GM12874 (cell line): ENCODE measurements around the gene MDGA2.

Experiments used
- TF ChIP-seq, protein P1 (sequence below): IDR thresholded peaks from 2 replicates; pipeline ENCODE4 v1.5.1; 2011; ENCODE audit warnings: low read depth, mild to moderate bottlenecking, control low read depth, low read length, moderate library complexity; ENCODE audit not compliant: insufficient read depth

MDGA2 gene

DNA sequence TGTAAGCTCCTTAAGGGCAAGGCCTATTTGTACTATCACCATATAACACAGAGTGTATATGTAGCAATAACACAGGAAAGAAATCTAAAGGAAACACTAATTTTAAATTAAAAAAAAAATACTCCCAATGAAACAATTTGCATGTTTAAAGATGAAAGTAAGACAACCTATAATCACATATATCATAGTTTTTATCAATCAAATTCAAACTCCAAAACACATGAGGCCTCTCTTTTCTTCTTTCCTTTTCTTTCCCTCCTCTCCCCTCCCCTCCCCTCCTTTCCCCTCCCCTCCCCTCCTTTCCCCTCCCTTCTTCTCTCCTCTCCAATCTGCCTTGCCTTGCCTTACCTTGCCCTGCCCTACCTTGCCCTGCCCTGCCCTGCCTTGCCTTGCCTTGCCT is 618.0 kb downstream of the MDGA2 start:
- TF ChIP-seq, protein P1, sequence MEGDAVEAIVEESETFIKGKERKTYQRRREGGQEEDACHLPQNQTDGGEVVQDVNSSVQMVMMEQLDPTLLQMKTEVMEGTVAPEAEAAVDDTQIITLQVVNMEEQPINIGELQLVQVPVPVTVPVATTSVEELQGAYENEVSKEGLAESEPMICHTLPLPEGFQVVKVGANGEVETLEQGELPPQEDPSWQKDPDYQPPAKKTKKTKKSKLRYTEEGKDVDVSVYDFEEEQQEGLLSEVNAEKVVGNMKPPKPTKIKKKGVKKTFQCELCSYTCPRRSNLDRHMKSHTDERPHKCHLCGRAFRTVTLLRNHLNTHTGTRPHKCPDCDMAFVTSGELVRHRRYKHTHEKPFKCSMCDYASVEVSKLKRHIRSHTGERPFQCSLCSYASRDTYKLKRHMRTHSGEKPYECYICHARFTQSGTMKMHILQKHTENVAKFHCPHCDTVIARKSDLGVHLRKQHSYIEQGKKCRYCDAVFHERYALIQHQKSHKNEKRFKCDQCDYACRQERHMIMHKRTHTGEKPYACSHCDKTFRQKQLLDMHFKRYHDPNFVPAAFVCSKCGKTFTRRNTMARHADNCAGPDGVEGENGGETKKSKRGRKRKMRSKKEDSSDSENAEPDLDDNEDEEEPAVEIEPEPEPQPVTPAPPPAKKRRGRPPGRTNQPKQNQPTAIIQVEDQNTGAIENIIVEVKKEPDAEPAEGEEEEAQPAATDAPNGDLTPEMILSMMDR: no peak

DNA sequence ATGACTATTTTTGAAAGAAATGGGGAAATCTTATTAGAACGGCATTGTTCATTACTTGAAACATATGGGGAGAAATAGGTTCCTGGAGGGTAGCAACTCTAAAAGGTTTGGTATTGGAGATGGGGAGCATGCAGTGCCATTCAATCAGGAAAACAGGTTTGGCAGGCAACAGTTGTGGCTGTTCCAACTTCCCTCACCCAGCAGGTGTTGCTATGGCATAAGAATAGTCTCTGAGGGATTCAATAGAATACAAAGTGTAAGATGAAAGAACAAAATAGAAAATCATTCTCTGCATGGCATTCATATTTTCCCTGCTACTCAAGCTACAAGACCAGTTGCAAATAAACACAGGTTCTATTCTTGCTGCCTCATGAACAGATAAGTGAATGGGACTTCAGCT is 630.6 kb downstream of the MDGA2 start:
- TF ChIP-seq, protein P1: no peak

DNA sequence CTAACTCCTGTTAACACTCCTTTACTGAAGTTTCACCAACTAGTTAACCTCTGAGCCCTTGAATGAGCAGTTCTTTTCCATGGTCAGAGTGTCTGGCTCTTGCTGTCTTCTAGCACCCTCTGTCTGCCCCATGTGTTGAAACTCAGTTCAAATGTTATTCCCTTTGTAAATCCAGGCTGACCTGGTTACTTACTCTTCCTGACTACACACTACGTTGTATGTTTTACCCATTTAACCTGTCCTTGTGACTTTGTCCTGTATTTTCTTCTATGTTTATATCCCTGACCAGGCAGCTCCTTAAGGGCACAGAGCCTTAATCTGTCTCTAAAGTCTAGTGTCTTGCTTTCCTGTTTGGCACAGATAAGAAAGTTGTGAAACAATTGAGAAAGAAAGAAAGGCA is 634.9 kb downstream of the MDGA2 start:
- TF ChIP-seq, protein P1: no peak

DNA sequence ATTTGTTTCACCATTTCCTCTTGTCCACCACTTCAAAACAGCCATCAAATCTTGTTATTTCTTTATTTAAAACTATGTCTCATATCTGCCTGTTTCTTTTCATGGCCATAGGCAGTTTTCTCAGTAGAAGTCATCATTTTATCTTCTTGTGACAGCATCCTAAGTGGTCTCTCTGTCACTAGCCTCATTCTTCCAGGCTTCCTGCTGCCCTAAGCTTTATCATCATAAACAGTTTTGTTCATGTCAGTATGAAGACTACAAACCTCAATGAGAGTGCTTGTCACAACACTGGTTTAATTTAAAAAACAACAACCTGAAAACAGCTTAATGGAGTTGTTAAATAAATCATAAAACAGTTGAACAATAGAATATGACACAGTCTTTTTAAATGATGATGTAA is 636.1 kb downstream of the MDGA2 start:
- TF ChIP-seq, protein P1: no peak

DNA sequence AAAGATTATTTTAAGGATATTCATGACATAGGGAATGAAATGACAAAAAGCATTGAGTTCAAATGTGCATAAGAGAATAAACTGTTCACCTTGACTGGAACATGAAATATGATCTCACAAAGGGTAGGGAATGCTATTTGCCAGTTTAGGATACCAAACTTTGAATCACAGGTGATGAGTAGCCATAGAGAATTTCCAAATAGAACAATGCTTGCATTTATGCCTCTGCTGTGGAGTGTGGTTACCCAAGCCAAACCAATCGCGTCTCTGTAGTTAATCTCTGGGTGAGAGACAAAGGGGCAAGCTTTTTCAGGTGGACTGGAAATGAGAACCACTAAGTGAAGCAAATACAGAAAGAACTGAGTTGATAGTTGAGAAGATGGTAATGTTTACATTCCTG is 652.7 kb downstream of the MDGA2 start:
- TF ChIP-seq, protein P1: no peak

DNA sequence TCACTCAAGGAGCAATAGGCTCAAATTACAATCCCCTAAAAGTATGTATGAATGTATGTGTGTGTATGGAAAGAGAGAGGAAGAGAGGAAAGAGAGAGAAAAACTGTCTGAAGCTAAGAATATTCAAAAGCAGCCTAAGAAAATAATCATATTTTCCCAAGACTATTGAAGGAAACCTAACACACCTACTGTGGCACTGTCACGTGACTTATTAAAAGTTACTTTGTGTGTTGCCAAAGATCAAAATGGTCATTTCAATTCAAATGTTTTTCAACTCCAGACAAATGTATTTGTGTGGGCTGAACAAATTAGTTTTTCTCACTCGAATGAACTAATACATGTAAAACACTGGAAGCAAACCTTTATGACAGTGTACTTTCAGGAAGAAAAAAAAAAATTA is 654.9 kb downstream of the MDGA2 start:
- TF ChIP-seq, protein P1: no peak

DNA sequence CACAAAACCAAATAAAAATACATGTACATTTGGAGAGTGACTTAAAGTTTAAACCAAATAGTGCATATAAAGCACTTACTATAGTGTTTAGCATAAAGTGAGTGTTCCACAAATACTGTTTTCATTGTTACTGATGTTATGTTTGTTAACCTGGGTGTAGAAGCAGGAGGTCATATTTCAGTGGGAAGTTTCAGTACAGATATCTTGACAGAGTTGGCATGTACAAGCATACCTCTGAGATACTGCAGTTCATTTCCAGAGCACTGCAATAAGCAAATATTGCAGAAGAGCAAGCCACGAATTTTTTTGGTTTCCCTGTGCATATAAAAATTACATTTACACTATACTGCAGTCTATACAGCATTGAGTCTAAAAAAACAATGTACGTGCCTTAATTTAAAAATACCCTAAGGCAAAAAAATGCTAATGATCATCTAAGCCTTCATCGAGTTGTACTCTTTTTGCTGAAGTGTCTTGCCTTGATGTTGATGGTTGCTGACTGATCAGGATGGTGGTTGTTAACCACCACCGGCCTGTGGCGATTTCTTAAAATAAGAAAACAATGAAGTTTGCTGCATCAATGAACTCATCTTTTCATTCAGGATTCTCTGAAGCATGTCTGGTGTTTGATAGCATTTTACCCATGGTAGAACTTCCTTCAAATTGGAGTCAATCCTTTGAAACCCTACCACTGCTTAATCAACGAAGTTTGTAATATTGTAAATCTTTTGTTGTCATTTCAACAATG is 662.7 kb downstream of the MDGA2 start:
- TF ChIP-seq, protein P1: no peak

DNA sequence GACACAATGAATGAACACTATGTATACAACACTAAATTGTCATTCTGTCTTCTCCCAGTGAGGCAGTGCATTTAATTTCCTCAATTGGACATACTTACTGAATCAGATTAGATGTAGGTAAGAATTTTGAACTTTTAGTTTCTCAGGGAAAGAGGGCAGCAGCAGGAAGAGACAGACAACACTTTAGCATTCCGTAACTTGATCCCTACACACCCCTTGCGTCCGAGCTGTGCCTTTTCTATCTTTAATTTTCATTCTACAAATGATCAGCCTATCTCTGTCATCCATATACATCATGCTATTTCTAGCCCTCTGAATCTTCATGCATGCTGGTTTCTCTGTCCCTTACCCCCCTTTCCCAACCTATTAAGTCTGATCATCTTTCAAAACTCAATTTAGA is 665.8 kb downstream of the MDGA2 start:
- TF ChIP-seq, protein P1: no peak
